Measurements from ENCODE around the gene RAB25. TPM values are rescaled to one million over a fixed set of nuclear protein-coding genes. Genes with fewer than 3 reads are reported as not detected.

Gene RAB25
- total RNA-seq, 1 donor from 2014 or later = not detected

DNA sequence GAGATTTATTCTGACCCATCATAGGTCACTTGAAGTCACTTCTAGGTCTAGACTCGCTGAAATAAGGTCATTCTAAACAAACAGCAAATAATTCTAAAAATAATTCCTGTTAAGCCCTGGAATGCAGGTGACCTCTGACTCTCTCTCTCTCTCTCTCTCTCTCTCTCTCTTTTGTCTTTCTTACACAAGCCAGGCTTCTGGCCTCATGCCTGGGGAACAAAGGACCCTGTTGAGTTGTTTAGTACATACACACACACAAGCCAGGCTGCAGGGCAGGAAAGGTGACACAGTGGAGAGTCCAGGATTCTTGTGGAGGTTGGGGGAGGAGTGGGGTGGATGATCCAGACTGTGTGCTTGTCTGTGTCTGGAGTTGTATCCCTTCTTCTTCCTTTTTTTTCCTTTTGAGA is 25.3 kb downstream of the RAB25 start:
- H3K4me3 ChIP-seq = no peak overlapping the region
- H3K36me3 ChIP-seq = no peaks in the 10 kb centered on the region
- H3K4me1 ChIP-seq = peaks cover 4 to 16% of the 10 kb centered on the region in 2 donors
- intact Hi-C loops (cut with DNase I) = no loop called here
- H3K9me3 ChIP-seq = no peaks in the 10 kb centered on the region
- no peak overlapping the region for H3K27ac ChIP-seq
- TF ChIP-seq, protein P1, sequence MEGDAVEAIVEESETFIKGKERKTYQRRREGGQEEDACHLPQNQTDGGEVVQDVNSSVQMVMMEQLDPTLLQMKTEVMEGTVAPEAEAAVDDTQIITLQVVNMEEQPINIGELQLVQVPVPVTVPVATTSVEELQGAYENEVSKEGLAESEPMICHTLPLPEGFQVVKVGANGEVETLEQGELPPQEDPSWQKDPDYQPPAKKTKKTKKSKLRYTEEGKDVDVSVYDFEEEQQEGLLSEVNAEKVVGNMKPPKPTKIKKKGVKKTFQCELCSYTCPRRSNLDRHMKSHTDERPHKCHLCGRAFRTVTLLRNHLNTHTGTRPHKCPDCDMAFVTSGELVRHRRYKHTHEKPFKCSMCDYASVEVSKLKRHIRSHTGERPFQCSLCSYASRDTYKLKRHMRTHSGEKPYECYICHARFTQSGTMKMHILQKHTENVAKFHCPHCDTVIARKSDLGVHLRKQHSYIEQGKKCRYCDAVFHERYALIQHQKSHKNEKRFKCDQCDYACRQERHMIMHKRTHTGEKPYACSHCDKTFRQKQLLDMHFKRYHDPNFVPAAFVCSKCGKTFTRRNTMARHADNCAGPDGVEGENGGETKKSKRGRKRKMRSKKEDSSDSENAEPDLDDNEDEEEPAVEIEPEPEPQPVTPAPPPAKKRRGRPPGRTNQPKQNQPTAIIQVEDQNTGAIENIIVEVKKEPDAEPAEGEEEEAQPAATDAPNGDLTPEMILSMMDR (IDR thresholded peaks at IDR 0.05) = no peak
- no peak for DNase-seq (ENCODE audit: low spot score in 2 of 2)
- H3K27me3 ChIP-seq = no peaks in the 10 kb centered on the region

DNA sequence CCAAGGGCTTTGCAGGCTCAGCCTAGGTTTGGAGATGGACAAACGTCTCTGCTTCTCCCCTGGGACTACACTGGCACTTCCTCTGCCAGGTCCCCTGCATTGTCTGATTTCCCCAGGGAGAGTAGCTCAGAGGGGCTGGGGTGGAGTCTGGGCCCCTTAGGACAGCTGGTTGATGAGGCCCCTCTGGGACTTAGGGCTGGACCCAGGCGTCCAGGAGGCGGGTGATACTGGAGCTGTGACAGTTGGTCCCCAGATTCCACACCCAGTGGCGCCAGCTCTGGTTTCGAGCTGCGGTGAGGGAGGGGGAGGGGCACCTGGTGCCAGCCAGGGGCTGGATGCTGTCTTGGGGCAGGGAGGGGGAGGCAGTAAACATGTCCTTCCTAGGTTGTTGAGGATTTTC is 28.7 kb downstream of the RAB25 start:
- TF ChIP-seq, protein P1 (IDR thresholded peaks at IDR 0.05) = no peak
- intact Hi-C loops (cut with DNase I) = loop anchor here (1.0 kb wide), 1 partner anchor 136 kb away; no protein-coding TSS in a partner anchor
- no peak overlapping the region for H3K27ac ChIP-seq

DNA sequence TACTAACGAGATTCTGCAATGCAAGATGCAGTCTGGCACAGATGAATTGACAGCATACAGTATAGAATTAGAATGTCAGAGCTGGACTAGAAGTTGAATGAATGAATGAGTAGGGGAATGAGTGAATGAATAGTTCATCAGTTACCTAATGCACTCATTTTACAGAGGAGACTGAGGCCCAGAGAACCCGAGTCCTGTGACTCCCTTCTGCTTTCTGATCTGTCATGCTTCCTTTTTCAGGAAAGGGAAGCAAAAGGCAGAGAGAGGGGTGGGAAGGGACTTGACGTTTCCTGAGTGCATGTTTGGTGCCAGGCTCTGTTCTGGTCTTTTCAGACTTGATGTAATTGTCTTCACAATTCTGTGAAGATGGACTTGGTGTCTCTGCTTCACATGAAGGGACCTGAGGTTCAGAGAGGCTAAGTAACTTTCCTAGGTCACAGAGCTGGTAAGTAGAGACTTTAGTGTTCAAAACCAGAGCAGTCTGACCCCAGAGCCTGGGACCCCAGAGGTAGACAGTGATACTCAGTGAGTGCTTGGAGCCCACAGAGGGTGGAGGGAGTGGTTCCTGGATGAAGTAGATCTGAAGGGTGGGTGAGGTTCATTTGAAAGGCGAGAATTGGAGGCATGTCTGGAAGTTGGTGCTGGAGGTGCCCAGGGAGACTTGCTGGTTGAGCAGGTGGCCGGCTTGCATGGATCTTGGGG is 29.3 kb downstream of the RAB25 start:
- Histone ChIP-seq H3K4me3 (no peak overlapping the region), H3K36me3 (no peaks in the 10 kb centered on the region), H3K9me3 (no peaks in the 10 kb centered on the region), H3K4me1 (peaks cover 0 to 2% of the 10 kb centered on the region in 2 donors), H3K27me3 (no peaks in the 10 kb centered on the region), H3K27ac (no peak overlapping the region)
- intact Hi-C loops (cut with DNase I) = loop anchor here (1.0 kb wide), 1 partner anchor 135 kb away; no protein-coding TSS in a partner anchor
- no peak for DNase-seq (ENCODE audit: low spot score in 2 of 2)
- TF ChIP-seq, protein P1 (IDR thresholded peaks at IDR 0.05) = no peak

More for the DNA sequence above, 28.7 kb downstream of the RAB25 start:
- Histone ChIP-seq H3K36me3 (no peaks in the 10 kb centered on the region), H3K9me3 (no peaks in the 10 kb centered on the region), H3K4me1 (peaks cover 0 to 2% of the 10 kb centered on the region in 2 donors), H3K27me3 (no peaks in the 10 kb centered on the region), H3K4me3 (no peak overlapping the region)
- no peak for DNase-seq (ENCODE audit: low spot score in 2 of 2)

DNA sequence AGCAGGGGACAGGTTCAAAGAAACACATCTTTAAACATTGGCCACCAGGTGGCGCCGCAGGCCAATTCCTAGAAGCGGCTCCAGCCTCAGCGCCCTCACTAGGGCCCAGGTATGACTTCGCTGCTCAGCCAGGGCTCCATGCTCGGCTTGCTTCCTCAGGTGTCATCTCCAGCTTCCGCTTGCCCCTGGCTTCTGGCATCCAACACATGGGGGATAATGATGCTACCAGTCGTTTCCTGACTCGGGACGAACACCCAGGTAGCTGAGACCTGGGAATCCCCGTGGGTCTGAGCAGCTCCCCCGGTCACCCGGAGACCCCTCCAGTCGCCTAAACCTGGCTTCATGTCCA is 29.9 kb downstream of the RAB25 start:
- H3K9me3 ChIP-seq = no peaks in the 10 kb centered on the region
- peak in 1 of 2 donors; percentile 89 for DNase-seq (ENCODE audit: low spot score in 2 of 2)
- H3K36me3 ChIP-seq = no peaks in the 10 kb centered on the region
- no peaks in the 10 kb centered on the region for H3K27me3 ChIP-seq
- H3K27ac ChIP-seq = no peak overlapping the region
- intact Hi-C loops (cut with DNase I) = loop anchor here (1.0 kb wide), 1 partner anchor 134 kb away; no protein-coding TSS in a partner anchor
- peaks cover 0 to 2% of the 10 kb centered on the region in 2 donors for H3K4me1 ChIP-seq
- TF ChIP-seq, protein P1 (IDR thresholded peaks at IDR 0.05) = peak; percentile 80 to 89 (median 87)
- no peak overlapping the region for H3K4me3 ChIP-seq

DNA sequence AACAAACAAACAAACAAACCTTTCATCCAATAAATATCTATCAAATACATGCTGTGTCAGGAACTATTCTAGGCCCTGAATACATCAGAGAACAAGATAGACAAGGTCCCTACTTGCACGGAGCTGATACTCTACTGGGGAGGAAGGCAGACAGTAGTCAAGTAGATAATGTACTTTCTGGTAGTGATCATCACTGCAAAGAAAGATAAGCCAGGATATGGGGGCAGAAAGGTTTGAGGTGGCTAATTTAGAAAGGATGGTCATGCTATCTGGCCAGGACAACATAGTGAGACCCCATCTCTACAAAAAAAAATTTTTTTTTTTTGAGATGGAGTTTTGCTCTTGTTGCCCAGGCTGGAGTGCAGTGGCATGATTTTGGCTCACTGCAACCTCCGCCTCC is 30.6 kb downstream of the RAB25 start:
- intact Hi-C loops (cut with DNase I) = no loop called here
- H3K9me3 ChIP-seq = no peaks in the 10 kb centered on the region
- DNase-seq (ENCODE audit: low spot score in 2 of 2) = no peak

More for the DNA sequence above, 30.6 kb downstream of the RAB25 start:
- Histone ChIP-seq H3K4me1 (peaks cover 4 to 10% of the 10 kb centered on the region in 2 donors), H3K36me3 (no peaks in the 10 kb centered on the region), H3K27me3 (no peaks in the 10 kb centered on the region), H3K27ac (no peak overlapping the region), H3K4me3 (no peak overlapping the region)
- TF ChIP-seq, protein P1 (IDR thresholded peaks at IDR 0.05) = no peak
